ENCODE results near the gene LMO3.

LMO3 gene

DNA sequence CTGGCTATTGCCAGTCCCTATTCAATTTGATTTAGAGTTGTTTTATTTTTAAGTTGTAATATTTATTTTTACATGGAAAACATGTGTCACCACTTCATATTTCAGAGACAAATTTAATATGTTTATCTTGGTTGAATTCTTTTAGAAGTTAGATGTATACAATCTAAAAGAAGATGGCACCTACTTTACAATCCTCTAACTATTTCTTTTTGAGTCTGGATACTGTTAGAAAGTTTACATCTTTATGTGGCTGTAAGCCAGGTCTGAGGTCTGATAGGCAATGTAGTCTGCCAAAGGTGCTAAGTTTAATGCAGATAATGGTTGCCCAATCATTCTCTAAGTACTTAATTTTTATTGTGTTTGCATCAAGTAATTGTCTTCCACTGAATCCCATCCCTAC, 7.2 kb upstream of the LMO3 start:
- TF ChIP-seq, protein P1, sequence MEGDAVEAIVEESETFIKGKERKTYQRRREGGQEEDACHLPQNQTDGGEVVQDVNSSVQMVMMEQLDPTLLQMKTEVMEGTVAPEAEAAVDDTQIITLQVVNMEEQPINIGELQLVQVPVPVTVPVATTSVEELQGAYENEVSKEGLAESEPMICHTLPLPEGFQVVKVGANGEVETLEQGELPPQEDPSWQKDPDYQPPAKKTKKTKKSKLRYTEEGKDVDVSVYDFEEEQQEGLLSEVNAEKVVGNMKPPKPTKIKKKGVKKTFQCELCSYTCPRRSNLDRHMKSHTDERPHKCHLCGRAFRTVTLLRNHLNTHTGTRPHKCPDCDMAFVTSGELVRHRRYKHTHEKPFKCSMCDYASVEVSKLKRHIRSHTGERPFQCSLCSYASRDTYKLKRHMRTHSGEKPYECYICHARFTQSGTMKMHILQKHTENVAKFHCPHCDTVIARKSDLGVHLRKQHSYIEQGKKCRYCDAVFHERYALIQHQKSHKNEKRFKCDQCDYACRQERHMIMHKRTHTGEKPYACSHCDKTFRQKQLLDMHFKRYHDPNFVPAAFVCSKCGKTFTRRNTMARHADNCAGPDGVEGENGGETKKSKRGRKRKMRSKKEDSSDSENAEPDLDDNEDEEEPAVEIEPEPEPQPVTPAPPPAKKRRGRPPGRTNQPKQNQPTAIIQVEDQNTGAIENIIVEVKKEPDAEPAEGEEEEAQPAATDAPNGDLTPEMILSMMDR (IDR thresholded peaks at IDR 0.05; ENCODE audit: low read depth, low read length): no peak

DNA sequence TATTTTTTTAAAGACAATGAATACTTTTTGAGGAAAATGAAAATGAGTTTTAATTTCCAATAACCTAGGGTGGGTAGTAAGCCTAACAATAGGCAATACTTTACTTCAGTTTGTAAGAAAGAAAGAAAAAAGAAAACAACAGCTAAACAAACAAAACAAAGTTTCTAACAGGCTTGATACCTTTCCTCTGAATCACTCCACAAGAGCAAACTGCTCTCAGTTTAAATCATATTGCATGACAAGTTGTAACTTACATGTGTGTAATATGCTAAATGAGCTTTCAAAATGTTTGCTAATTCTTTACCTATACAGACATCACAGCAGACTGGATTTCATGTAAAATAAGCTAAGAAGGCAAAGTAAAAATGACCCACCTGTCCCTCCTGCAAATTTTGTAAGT, 6.7 kb upstream of the LMO3 start:
- TF ChIP-seq, protein P1 (IDR thresholded peaks at IDR 0.05; ENCODE audit: low read depth, low read length): no peak
- peak; percentile 39 to 76 for DNase-seq (ENCODE audit: low read depth in 2 of 2)
- no peak overlapping the region for H3K4me3 ChIP-seq (replicated peaks in 1 of 2; ENCODE audit: low read depth in 2 of 2, low read length in 2 of 2)

More for the DNA sequence above, 7.2 kb upstream of the LMO3 start:
- H3K4me3 ChIP-seq (replicated peaks in 1 of 2; ENCODE audit: low read depth in 2 of 2, low read length in 2 of 2): no peak overlapping the region
- DNase-seq (ENCODE audit: low read depth in 2 of 2): no peak

DNA sequence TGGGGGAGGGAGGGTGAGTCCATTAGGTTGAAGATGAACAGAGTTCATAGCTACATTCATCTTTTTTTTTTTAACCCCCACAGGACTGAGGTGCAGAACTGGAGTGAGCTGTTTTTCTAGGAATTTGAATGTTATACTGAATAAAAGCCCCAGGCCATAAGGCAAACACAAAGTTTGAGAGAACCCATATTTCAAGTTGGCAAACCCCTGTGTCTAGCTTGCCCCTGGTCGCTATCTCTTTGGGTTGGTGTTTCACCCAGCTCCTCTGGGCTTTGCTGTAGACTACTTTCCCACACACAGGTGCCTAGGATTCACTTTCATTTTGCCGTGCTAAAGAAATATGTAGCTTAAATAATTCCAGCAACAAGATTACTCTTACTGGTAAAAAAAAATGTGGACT, 5.2 kb upstream of the LMO3 start:
- TF ChIP-seq, protein P1 (IDR thresholded peaks at IDR 0.05; ENCODE audit: low read depth, low read length): no peak
- DNase-seq (ENCODE audit: low read depth in 2 of 2): no peak

DNA sequence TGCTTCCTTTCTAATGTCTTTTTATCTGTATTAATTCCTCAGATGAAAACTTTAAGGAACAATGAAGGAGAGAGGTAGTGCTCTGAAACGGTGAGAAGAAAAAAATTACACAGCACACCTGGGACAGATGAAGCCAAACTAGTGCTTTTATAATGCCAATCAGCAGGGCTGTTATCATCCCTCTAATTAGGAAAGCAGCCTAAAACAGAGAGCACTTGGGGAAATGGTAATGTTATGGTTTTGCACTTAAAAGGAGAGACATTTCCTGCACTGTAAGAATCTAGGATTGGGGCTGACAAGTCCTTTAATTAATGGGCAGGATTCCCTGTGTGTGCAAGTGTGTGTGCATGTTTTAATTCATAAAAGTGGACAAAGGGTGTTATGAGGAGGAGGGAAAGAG, 4.8 kb upstream of the LMO3 start:
- DNase-seq (ENCODE audit: low read depth in 2 of 2): no peak
- TF ChIP-seq, protein P1 (IDR thresholded peaks at IDR 0.05; ENCODE audit: low read depth, low read length): no peak
- H3K4me3 ChIP-seq (replicated peaks in 1 of 2; ENCODE audit: low read depth in 2 of 2, low read length in 2 of 2): no peak overlapping the region

More for the DNA sequence above, 5.2 kb upstream of the LMO3 start:
- no peak overlapping the region for H3K4me3 ChIP-seq (replicated peaks in 1 of 2; ENCODE audit: low read depth in 2 of 2, low read length in 2 of 2)

DNA sequence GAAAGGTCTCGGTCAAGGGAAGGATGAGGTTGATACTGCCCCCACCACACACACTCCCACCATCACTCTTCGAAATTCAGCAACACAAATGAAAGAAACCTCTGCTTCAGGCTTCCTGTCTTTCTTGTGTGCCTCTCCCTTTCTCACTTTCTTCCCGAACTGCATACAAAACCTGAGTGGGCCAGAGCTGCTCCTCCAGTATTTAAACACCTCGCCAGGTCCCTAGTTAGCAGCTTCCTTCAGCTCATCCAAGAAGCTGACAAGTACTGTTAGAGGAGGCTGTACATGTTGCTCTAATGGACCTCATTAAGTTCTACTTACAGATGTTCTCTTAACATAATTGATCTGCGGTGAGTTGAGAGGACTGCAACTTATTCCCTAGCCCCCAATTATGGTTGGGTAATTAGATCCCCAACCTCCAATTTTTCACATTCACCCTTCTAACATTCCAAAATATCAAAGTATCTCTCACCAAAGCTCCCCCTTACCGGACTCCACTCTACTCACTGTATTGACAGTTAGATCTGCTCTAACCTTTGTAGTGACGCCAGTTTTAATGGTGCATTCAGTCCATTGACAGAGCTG, 4.1 kb upstream of the LMO3 start:
- DNase-seq (ENCODE audit: low read depth in 2 of 2): no peak
- H3K4me3 ChIP-seq (replicated peaks in 1 of 2; ENCODE audit: low read depth in 2 of 2, low read length in 2 of 2): peak overlapping the region in 1 of 2 donors; percentile 41
- TF ChIP-seq, protein P1 (IDR thresholded peaks at IDR 0.05; ENCODE audit: low read depth, low read length): no peak

DNA sequence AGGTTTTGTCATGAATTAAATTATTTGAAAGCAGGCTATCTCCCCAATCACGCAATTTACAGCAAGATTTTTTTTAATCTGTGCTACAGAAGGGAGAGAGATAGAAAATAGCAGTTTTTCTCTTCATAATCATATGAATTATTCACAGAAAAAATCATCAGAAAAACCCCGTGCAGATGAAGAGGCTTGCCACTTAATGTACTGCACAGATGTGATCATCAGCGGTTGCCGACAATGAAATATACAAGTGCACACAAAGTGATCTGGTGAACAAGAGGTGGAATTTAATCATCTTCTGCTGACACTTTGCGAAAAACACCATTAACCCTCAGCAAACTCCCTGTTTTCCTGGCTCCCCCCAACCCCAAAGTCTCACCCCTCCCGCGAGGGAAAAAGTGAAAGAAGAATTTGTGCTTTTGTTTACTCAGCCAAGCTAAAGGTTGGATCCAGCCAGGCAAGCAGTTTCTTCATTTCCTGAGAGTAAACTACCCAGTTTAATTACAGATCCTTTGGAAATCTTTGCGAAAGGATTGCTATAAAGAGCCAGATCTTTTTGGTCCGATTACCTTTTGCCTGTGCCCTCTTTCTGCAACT, 3.1 kb upstream of the LMO3 start:
- H3K4me3 ChIP-seq (replicated peaks in 1 of 2; ENCODE audit: low read depth in 2 of 2, low read length in 2 of 2): peak overlapping the region; percentile 6 to 41
- DNase-seq (ENCODE audit: low read depth in 2 of 2): peak in 1 of 2 donors; percentile 28
- TF ChIP-seq, protein P1 (IDR thresholded peaks at IDR 0.05; ENCODE audit: low read depth, low read length): no peak

Data from cardiac fibroblast (primary cell).